Fibroblast of lung (primary cell): Measurements from ENCODE around the gene MISFA.

Source experiments
- EZH2 ChIP-seq: IDR thresholded peaks from 2 replicates; pipeline ENCODE4 v1.5.1; 2012; ENCODE audit warnings: low read length, control low read depth, mild to moderate bottlenecking; ENCODE audit errors: missing control alignments
- TF ChIP-seq, protein P1 (sequence below), 2 donors: IDR thresholded peaks in 1 of 2; conservative IDR thresholded peaks in 1 of 2; 1 replicate in 1 of 2; 2 replicates in 1 of 2; pipeline ENCODE4 v1.5.1; 2011 to 2012; ENCODE audit warnings: low read length in 2 of 2, control low read depth in 1 of 2, inconsistent platforms in 1 of 2, low read depth in 1 of 2, mild to moderate bottlenecking in 1 of 2

DNA sequence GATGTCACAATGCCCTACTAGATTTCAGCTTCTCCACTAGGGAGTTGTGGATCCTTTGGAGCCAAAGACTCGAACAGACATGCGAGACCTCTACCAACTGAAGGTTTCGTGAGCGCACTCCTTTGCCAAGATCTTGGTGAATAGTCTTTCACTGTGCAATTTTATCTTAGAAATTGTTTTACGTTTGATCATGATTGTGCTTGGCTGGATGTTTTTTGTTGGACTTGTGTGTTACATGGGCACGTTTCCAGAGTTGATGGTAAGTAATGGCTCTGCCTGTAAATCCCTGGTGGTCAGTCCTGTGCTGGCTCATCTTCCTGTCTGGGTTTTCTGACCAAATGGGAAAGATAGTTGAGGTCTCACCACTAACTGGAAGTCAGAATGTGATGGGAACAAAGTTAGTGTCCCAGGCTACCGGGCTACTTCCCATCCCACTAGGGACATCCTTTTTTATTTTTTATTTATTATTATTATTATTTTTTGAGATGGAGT, at the start of gene MISFA:
- TF ChIP-seq, protein P1, sequence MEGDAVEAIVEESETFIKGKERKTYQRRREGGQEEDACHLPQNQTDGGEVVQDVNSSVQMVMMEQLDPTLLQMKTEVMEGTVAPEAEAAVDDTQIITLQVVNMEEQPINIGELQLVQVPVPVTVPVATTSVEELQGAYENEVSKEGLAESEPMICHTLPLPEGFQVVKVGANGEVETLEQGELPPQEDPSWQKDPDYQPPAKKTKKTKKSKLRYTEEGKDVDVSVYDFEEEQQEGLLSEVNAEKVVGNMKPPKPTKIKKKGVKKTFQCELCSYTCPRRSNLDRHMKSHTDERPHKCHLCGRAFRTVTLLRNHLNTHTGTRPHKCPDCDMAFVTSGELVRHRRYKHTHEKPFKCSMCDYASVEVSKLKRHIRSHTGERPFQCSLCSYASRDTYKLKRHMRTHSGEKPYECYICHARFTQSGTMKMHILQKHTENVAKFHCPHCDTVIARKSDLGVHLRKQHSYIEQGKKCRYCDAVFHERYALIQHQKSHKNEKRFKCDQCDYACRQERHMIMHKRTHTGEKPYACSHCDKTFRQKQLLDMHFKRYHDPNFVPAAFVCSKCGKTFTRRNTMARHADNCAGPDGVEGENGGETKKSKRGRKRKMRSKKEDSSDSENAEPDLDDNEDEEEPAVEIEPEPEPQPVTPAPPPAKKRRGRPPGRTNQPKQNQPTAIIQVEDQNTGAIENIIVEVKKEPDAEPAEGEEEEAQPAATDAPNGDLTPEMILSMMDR (conservative IDR thresholded peaks at IDR 0.05 in 1 of 2, IDR thresholded peaks at IDR 0.05 in 1 of 2; ENCODE audit: low read depth in 1 of 2, low read length in 2 of 2): no peak
- no peak for TF ChIP-seq EZH2
